B cell (primary cell): ENCODE results near the gene PRR16. TPM values are rescaled to one million over a fixed set of nuclear protein-coding genes. Genes with fewer than 3 reads are reported as not detected.

Experiments
- ATAC-seq: fragments of 200-7000 bp; cut with Tn5 transposase; one replicate; pipeline ENCODE4 v1.10.0; 2021; ENCODE audit warnings: low read depth, mild to moderate bottlenecking, moderate number of reproducible peaks, moderate library complexity
- CTCF ChIA-PET: fragments of 350-600 bp; sonication (Branson Sonifier 250); formaldehyde crosslinking; loops from one replicate; lab custom pipeline; 2021; ENCODE audit warnings: antibody characterized with exemption, inconsistent platforms; lab: Charles Lee
- POLR2A ChIA-PET: fragments of 350-600 bp; sonication (Branson Sonifier 250); formaldehyde crosslinking; loops from one replicate; lab custom pipeline; 2021; ENCODE audit warnings: antibody characterized with exemption; lab: Charles Lee
- DNase-seq: peaks from one replicate; pipeline ENCODE4 v3.0.0; 2013
- H2AFZ ChIP-seq: 2 replicates; pipeline ENCODE4 v1.6.1; 2012; ENCODE audit warnings: mild to moderate bottlenecking, low read depth, low read length; ENCODE audit not compliant: insufficient read depth, poor library complexity, severe bottlenecking
- H3K27ac ChIP-seq, 2 donors: 1 replicate in 1 of 2; 2 replicates in 1 of 2; pipeline ENCODE4 v1.5.1; 2012 to 2013; ENCODE audit warnings: low read length in 2 of 2, mild to moderate bottlenecking in 2 of 2, moderate library complexity in 1 of 2
- H3K27me3 ChIP-seq, 4 experiments: fragments of 200-600 bp in 1 of 4; sonication (generic) in 1 of 4; replicated peaks in 1 of 4; 1 replicate in 2 of 4; 2 replicates in 2 of 4; pipeline versions ENCODE4 v1.6.1 to v1.7.0; 2013 to 2016; ENCODE audit warnings: low read length in 3 of 4, mild to moderate bottlenecking in 2 of 4, mixed read lengths in 1 of 4, moderate library complexity in 1 of 4; ENCODE audit not compliant: insufficient read depth in 4 of 4, control insufficient read depth in 3 of 4; ENCODE audit errors: control extremely low read depth in 1 of 4
- H3K36me3 ChIP-seq, 2 experiments: replicated peaks in 1 of 2; 1 replicate in 1 of 2; 2 replicates in 1 of 2; pipeline versions ENCODE4 v1.6.1 to v1.7.1; 2013; ENCODE audit warnings: low read length in 1 of 2; ENCODE audit not compliant: insufficient read depth in 2 of 2, control insufficient read depth in 1 of 2; ENCODE audit errors: control extremely low read depth in 1 of 2, extremely low read depth in 1 of 2
- H3K4me1 ChIP-seq, 2 donors: fragments of 200-600 bp in 1 of 2; sonication (generic) in 1 of 2; 1 replicate in 1 of 2; 2 replicates in 1 of 2; pipeline versions ENCODE4 v1.5.1 to v1.6.1; 2013 to 2017; ENCODE audit warnings: low read length in 2 of 2; ENCODE audit not compliant: control insufficient read depth in 2 of 2, insufficient read depth in 2 of 2
- H3K4me2 ChIP-seq: replicated peaks from 2 replicates; pipeline ENCODE3; 2012; ENCODE audit warnings: mild to moderate bottlenecking, low read depth, low read length; ENCODE audit not compliant: poor library complexity, severe bottlenecking
- H3K4me3 ChIP-seq, 5 experiments: fragments of 200-600 bp in 1 of 5; sonication (generic) in 1 of 5; 1 replicate in 3 of 5; 2 replicates in 2 of 5; pipeline versions ENCODE4 v1.5.1 to v1.7.0; 2011 to 2016; ENCODE audit warnings: low read length in 4 of 5, mild to moderate bottlenecking in 4 of 5, low read depth in 2 of 5, control low read depth in 1 of 5, moderate library complexity in 1 of 5; ENCODE audit not compliant: insufficient read depth in 1 of 5; ENCODE audit errors: control extremely low read depth in 1 of 5, extremely low read depth in 1 of 5
- H3K79me2 ChIP-seq: fragments of 200-600 bp; sonication (generic); one replicate; pipeline ENCODE4 v1.6.0; 2016; ENCODE audit warnings: low read length; ENCODE audit not compliant: control insufficient read depth, insufficient read depth
- H3K9ac ChIP-seq: fragments of 200-600 bp; sonication (generic); 2 replicates; pipeline ENCODE4 v1.6.1; 2017; ENCODE audit warnings: mild to moderate bottlenecking, low read length, moderate library complexity
- H3K9me3 ChIP-seq, 3 donors: one replicate each; pipeline versions ENCODE4 v1.6.1 to v1.7.1; 2013; ENCODE audit warnings: low read length in 2 of 3; ENCODE audit not compliant: control insufficient read depth in 2 of 3, insufficient read depth in 1 of 3; ENCODE audit errors: control extremely low read depth in 1 of 3
- H4K20me1 ChIP-seq: 2 replicates; pipeline ENCODE4 v1.6.0; 2012; ENCODE audit warnings: mild to moderate bottlenecking, low read length; ENCODE audit not compliant: insufficient read depth, control insufficient read depth, poor library complexity, severe bottlenecking
- H3K27ac Mint-ChIP-seq: one replicate; pipeline ENCODE4 v1.8.0; 2021; ENCODE audit warnings: mixed read lengths
- H3K27me3 Mint-ChIP-seq: one replicate; pipeline ENCODE4 v1.8.0; 2021; ENCODE audit warnings: mixed read lengths
- H3K4me1 Mint-ChIP-seq: one replicate; pipeline ENCODE4 v1.8.0; 2021; ENCODE audit warnings: mixed read lengths
- H3K4me3 Mint-ChIP-seq: one replicate; pipeline ENCODE4 v1.8.0; 2021; ENCODE audit warnings: mixed read lengths
- H3K9me3 Mint-ChIP-seq: one replicate; pipeline ENCODE4 v1.8.0; 2022; ENCODE audit warnings: mixed read lengths; ENCODE audit not compliant: insufficient read depth
- EZH2 ChIP-seq: IDR thresholded peaks from 2 replicates; pipeline ENCODE4 v1.6.1; 2012; ENCODE audit warnings: borderline replicate concordance, low read depth, mild to moderate bottlenecking, moderate library complexity, low read length; ENCODE audit not compliant: insufficient read depth, poor library complexity, severe bottlenecking
- WGBS: methylation state at CpG from one replicate; pipeline ENCODE4 v1.1.5; 2013; ENCODE audit warnings: missing lambda C conversion rate; ENCODE audit not compliant: insufficient coverage; 5-methylcytosine and 5-hydroxymethylcytosine counted together
- intact Hi-C: fragments of 100-400 bp; cut with micrococcal nuclease; formaldehyde crosslinking; loops from one replicate; pipeline ENCODE4 v1.10.0; 2022
- polyA plus RNA-seq: library from polyadenylated mRNA; depleted of rRNA; stranded (reverse); fragments of >200 nt; gene quantifications from 2 replicates; pipeline ENCODE4 v1.2.3, GENCODE V29; 2012
- total RNA-seq, 2 donors: library from RNA; stranded (reverse); fragments of 120-200 nt in 1 of 2; gene quantifications; 1 replicate in 1 of 2; 2 replicates in 1 of 2; pipeline versions ENCODE4 v1.2.3 to v1.2.4, GENCODE V29; 2013 to 2022
- TF ChIP-seq, protein P1 (sequence below): fragments of 200-600 bp; IDR thresholded peaks from one replicate; pipeline ENCODE4 v1.8.0; 2022; ENCODE audit warnings: antibody characterized with exemption, mild to moderate bottlenecking

The PRR16 gene
- total and polyA plus RNA-seq, 2 donors (not counting 1 experiment from before 2014, with no cell fraction given): 0.16 TPM; not detected in 1

DNA sequence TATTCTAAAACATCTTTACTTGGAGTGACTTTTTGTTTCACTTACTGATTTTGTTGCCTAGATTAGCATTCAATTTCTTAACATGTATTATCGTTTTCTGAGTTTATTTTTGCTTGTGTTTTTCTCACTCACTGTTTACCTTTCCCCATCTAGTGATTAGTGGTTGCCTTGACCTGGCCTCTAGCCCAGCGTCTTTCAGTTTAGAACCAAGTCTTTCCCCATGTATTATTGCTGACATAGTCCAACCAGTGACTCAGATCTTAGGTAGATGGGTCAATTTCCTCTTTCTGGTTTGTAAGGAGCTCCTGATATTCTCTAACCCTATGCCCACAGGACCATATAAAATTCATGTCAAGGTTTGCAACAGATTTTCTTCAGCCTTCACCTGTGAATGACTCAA lies 135.5 kb downstream of the PRR16 start:
- no peak overlapping the region for H3K4me2 ChIP-seq
- peaks cover 2% of the 10 kb centered on the region for H3K9me3 Mint-ChIP-seq
- no peak overlapping the region for H3K27ac ChIP-seq
- ATAC-seq: no peak
- TF ChIP-seq EZH2: no peak
- H3K4me1 Mint-ChIP-seq: no peaks in the 10 kb centered on the region
- ChIA-PET CTCF (no interaction called here), POLR2A (no interaction called here)
- H3K4me3 Mint-ChIP-seq: no peak overlapping the region
- H4K20me1 ChIP-seq: no peaks in the 10 kb centered on the region
- no peak overlapping the region for H3K27ac Mint-ChIP-seq
- DNase-seq: no peak
- no peaks in the 10 kb centered on the region for H3K4me1 ChIP-seq
- H3K27me3 Mint-ChIP-seq: no peaks in the 10 kb centered on the region
- no peaks in the 10 kb centered on the region for H3K36me3 ChIP-seq
- H3K4me3 ChIP-seq: no peak overlapping the region
- H3K27me3 ChIP-seq: no peaks in the 10 kb centered on the region
- no peak overlapping the region for H2AFZ ChIP-seq
- intact Hi-C loops: no loop called here
- no peaks in the 10 kb centered on the region for H3K79me2 ChIP-seq
- no peak overlapping the region for H3K9ac ChIP-seq
- no CpG with 5 or more reads among the region's 2 CpGs for WGBS
- H3K9me3 ChIP-seq: peaks cover 0 to 2% (median 0%) of the 10 kb centered on the region in 3 donors

DNA sequence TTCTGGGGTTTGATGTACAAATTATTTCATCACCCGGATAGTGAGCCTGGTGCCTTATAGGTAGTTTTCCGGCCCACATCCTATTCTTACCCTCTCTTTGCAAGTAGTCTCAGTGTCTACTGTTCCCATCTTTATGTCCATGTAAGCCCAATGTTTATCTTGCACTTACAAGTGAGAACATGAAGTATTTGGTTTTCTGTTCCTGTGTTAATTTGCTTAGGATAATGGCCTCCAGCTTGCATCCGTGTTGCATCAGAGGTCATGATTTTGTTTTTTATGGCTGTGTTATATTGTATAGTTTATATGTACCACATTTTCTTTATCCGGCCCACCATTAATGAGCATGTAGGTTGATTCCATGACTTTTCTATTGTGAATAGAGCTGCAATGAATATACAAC lies 136.5 kb downstream of the PRR16 start:
- WGBS: no CpG with 5 or more reads among the region's 4 CpGs
- H3K4me1 ChIP-seq: no peaks in the 10 kb centered on the region
- H4K20me1 ChIP-seq: no peaks in the 10 kb centered on the region
- H3K4me3 ChIP-seq: no peak overlapping the region
- TF ChIP-seq EZH2: no peak
- TF ChIP-seq, protein P1, sequence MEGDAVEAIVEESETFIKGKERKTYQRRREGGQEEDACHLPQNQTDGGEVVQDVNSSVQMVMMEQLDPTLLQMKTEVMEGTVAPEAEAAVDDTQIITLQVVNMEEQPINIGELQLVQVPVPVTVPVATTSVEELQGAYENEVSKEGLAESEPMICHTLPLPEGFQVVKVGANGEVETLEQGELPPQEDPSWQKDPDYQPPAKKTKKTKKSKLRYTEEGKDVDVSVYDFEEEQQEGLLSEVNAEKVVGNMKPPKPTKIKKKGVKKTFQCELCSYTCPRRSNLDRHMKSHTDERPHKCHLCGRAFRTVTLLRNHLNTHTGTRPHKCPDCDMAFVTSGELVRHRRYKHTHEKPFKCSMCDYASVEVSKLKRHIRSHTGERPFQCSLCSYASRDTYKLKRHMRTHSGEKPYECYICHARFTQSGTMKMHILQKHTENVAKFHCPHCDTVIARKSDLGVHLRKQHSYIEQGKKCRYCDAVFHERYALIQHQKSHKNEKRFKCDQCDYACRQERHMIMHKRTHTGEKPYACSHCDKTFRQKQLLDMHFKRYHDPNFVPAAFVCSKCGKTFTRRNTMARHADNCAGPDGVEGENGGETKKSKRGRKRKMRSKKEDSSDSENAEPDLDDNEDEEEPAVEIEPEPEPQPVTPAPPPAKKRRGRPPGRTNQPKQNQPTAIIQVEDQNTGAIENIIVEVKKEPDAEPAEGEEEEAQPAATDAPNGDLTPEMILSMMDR: no peak
- no peak overlapping the region for H3K9ac ChIP-seq
- no peak overlapping the region for H3K4me2 ChIP-seq
- H3K27me3 ChIP-seq: no peaks in the 10 kb centered on the region
- POLR2A ChIA-PET: no interaction called here
- no peaks in the 10 kb centered on the region for H3K79me2 ChIP-seq
- Mint-ChIP-seq H3K27ac (no peak overlapping the region), H3K4me1 (no peaks in the 10 kb centered on the region), H3K9me3 (peaks cover 4% of the 10 kb centered on the region), H3K27me3 (no peaks in the 10 kb centered on the region), H3K4me3 (no peak overlapping the region)
- DNase-seq (no peak), ATAC-seq (no peak)
- no peak overlapping the region for H2AFZ ChIP-seq
- no peaks in the 10 kb centered on the region for H3K36me3 ChIP-seq
- intact Hi-C loops: no loop called here
- CTCF ChIA-PET: no interaction called here
- H3K27ac ChIP-seq: no peak overlapping the region
- H3K9me3 ChIP-seq: peaks cover 0 to 2% (median 1%) of the 10 kb centered on the region in 3 donors
